ENCODE results near the gene COQ8B. TPM values are rescaled to one million over a fixed set of nuclear protein-coding genes. Genes with fewer than 3 reads are reported as not detected.
A peak's percentile ranks its signal among the peaks of the same experiment; 100 is the strongest.

The COQ8B gene
- polyA plus RNA-seq, 1 donor (not counting 4 experiments of a cell fraction or from before 2014, with no cell fraction given): 11.0 TPM

- Histone ChIP-seq H3K27me3 (ENCODE audit: control insufficient read depth, extremely low read depth, insufficient read depth, low read length) (no peaks in the 10 kb centered on the region), H3K9ac (ENCODE audit: control insufficient read depth, extremely low read depth, insufficient read depth, low read length) (peak within 1 kb of the TSS; percentile 88), H3K4me3 (ENCODE audit: control insufficient read depth in 2 of 3, extremely low read depth in 1 of 3, insufficient read depth in 2 of 3, low read depth in 1 of 3, low read length in 3 of 3) (peak within 1 kb of the TSS; percentile 52 to 76 (median 70)), H3K79me2 (ENCODE audit: control insufficient read depth, insufficient read depth, low read length) (peaks cover 15% of the 10 kb centered on the region), H3K27ac (ENCODE audit: control insufficient read depth, insufficient read depth, low read length) (peak within 1 kb of the TSS; percentile 84), H3K36me3 (ENCODE audit: control insufficient read depth in 2 of 2, extremely low read depth in 1 of 2, insufficient read depth in 2 of 2, low read length in 2 of 2) (peaks cover 9 to 30% of the 10 kb centered on the region in 2 experiments), H4K20me1 (ENCODE audit: control insufficient read depth, extremely low read depth, insufficient read depth, low read length) (peaks cover 2% of the 10 kb centered on the region), H2AFZ (ENCODE audit: control insufficient read depth, low read length) (peak within 1 kb of the TSS; percentile 87), H3K4me2 (ENCODE audit: control insufficient read depth, extremely low read depth, insufficient read depth, low read depth, low read length) (peak within 1 kb of the TSS; percentile 92), H3K4me1 (ENCODE audit: control insufficient read depth, extremely low read depth, insufficient read depth, low read length) (peaks cover 36% of the 10 kb centered on the region), H3K9me3 (ENCODE audit: control insufficient read depth, low read depth, low read length) (no peaks in the 10 kb centered on the region), H3K9me1 (ENCODE audit: control insufficient read depth, extremely low read depth, insufficient read depth, low read length) (no peaks in the 10 kb centered on the region)
- no peak for TF ChIP-seq EZH2 (IDR thresholded peaks at IDR 0.05; ENCODE audit: low read length)
- TF ChIP-seq CTCF (optimal IDR thresholded peaks at IDR 0.05 in 1 of 3, IDR thresholded peaks at IDR 0.05 in 1 of 3, conservative IDR thresholded peaks at IDR 0.05 in 1 of 3; ENCODE audit: extremely low read depth in 1 of 3, insufficient read depth in 2 of 3, low read length in 3 of 3): no peak
- DNase-seq (ENCODE audit: low read depth, low spot score) (no peak), FAIRE-seq (no peak)
- dilution Hi-C loops (cut with MboI; ENCODE audit: extremely low pct_ligation_motif_present, low sequenced_read_pairs): no loop called here
Observed at GRCh38 chr19:40690050-40690692, 26.5 kb downstream of the COQ8B start, which contains the start of gene NUMBL. Gene NUMBL, minus strand, starts transcription at chr19:40690651. Its CDS starts 168 bp downstream, at chr19:40690483.

DNA sequence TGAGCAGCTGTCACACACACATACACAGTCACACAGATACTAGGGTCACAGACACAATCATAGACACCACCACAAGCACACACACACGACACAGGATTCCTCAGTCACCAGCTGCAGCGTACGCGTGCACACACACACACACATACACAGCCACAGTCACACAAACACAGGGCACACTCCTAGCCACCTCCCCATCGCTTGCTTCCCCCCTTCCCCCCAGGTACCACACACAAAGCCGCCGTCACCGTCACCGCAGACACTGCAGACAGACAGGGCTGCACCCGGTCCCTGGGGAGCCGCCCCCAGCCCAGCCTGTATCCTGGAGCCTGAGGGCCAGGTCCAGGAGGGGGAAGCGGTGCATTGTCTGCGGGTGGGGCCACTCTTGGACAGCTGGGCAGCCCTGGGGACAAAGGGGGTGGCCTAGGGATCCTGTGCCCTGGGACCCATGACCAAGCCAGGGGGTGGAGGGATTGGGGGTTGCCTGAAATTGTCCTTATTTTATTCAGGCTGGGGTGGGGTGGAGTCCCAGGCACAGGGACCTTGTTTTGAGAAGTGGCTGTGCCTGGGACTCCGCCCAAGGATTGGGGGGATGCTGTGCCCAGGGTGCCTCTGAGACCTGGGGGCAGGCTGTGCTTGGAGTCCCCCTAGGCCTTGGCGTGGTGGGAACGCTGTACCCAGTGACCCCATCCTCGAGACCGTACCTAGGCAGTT, 27.2 kb downstream of the COQ8B start:
- H3K4me2 ChIP-seq (ENCODE audit: control insufficient read depth, extremely low read depth, insufficient read depth, low read depth, low read length): peak overlapping the region; percentile 92
- H2AFZ ChIP-seq (ENCODE audit: control insufficient read depth, low read length): no peak overlapping the region
- peaks cover 7 to 29% of the 10 kb centered on the region in 2 experiments for H3K36me3 ChIP-seq (ENCODE audit: control insufficient read depth in 2 of 2, extremely low read depth in 1 of 2, insufficient read depth in 2 of 2, low read length in 2 of 2)
- no peaks in the 10 kb centered on the region for H3K9me1 ChIP-seq (ENCODE audit: control insufficient read depth, extremely low read depth, insufficient read depth, low read length)
- no peaks in the 10 kb centered on the region for H3K27me3 ChIP-seq (ENCODE audit: control insufficient read depth, extremely low read depth, insufficient read depth, low read length)
- H3K9ac ChIP-seq (ENCODE audit: control insufficient read depth, extremely low read depth, insufficient read depth, low read length): peak overlapping the region; percentile 81
- no peak for TF ChIP-seq CTCF (optimal IDR thresholded peaks at IDR 0.05 in 1 of 3, IDR thresholded peaks at IDR 0.05 in 1 of 3, conservative IDR thresholded peaks at IDR 0.05 in 1 of 3; ENCODE audit: extremely low read depth in 1 of 3, insufficient read depth in 2 of 3, low read length in 3 of 3)
- TF ChIP-seq EZH2 (IDR thresholded peaks at IDR 0.05; ENCODE audit: low read length): no peak
- H3K79me2 ChIP-seq (ENCODE audit: control insufficient read depth, insufficient read depth, low read length): peaks cover 15% of the 10 kb centered on the region
- no peaks in the 10 kb centered on the region for H3K9me3 ChIP-seq (ENCODE audit: control insufficient read depth, low read depth, low read length)
- H4K20me1 ChIP-seq (ENCODE audit: control insufficient read depth, extremely low read depth, insufficient read depth, low read length): peaks cover 2% of the 10 kb centered on the region
- DNase-seq (ENCODE audit: low read depth, low spot score) (no peak), FAIRE-seq (no peak)
- dilution Hi-C loops (cut with MboI; ENCODE audit: extremely low pct_ligation_motif_present, low sequenced_read_pairs): no loop called here
- H3K4me1 ChIP-seq (ENCODE audit: control insufficient read depth, extremely low read depth, insufficient read depth, low read length): peaks cover 36% of the 10 kb centered on the region
- H3K27ac ChIP-seq (ENCODE audit: control insufficient read depth, insufficient read depth, low read length): peak overlapping the region; percentile 36
- H3K4me3 ChIP-seq (ENCODE audit: control insufficient read depth in 2 of 3, extremely low read depth in 1 of 3, insufficient read depth in 2 of 3, low read depth in 1 of 3, low read length in 3 of 3): peak overlapping the region; percentile 52 to 71 (median 70)

Data from keratinocyte (primary cell).